Measurements from ENCODE around the gene PSMD3.

The PSMD3 gene

DNA sequence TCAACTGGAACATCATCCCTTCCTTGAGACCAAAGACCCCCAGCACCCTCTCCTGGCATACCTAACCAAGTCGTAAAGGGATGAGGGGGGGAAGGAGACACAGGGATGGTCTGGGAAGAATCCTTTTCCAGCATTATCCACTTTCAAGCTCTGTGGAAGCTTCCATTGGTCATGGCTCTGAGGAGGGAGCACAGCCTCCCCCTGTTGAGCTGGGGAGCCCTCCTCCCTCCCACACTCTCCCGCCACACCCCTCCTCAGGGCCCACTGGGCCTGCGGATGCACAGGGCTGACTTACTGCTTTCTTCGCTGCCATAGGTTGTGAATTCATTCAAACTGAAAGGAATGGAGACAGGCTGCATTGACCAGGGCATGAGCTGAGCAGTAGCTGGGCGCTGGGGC is 47.0 kb downstream of the PSMD3 start:
- TF ChIP-seq, protein P1, sequence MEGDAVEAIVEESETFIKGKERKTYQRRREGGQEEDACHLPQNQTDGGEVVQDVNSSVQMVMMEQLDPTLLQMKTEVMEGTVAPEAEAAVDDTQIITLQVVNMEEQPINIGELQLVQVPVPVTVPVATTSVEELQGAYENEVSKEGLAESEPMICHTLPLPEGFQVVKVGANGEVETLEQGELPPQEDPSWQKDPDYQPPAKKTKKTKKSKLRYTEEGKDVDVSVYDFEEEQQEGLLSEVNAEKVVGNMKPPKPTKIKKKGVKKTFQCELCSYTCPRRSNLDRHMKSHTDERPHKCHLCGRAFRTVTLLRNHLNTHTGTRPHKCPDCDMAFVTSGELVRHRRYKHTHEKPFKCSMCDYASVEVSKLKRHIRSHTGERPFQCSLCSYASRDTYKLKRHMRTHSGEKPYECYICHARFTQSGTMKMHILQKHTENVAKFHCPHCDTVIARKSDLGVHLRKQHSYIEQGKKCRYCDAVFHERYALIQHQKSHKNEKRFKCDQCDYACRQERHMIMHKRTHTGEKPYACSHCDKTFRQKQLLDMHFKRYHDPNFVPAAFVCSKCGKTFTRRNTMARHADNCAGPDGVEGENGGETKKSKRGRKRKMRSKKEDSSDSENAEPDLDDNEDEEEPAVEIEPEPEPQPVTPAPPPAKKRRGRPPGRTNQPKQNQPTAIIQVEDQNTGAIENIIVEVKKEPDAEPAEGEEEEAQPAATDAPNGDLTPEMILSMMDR (IDR thresholded peaks at IDR 0.05; ENCODE audit: low read depth, low read length, missing control alignments) = no peak
- H3K4me3 ChIP-seq (ENCODE audit: low read depth, low read length) = no peak overlapping the region
- no peak for DNase-seq (ENCODE audit: low read depth)

DNA sequence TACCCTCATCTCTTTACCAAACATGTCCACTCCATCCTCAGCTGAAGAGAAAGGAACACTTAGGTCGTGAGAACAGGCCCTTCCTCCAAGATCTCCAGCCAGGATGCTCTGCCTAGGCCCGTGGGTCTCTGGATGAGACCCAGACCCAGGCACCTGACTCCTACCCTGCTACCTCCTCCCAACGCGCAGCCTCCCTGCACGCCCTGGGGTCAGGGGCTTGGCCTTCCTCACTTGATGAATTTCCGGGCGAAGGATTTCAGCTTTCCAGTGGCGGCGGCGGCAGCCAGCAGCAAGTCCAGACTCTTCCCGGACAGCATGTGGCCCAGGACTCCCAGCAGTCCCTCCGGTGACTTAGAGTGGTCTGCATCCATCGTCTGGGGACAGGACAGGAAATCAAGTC is 48.0 kb downstream of the PSMD3 start:
- DNase-seq (ENCODE audit: low read depth) = no peak
- no peak overlapping the region for H3K4me3 ChIP-seq (ENCODE audit: low read depth, low read length)
- TF ChIP-seq, protein P1 (IDR thresholded peaks at IDR 0.05; ENCODE audit: low read depth, low read length, missing control alignments) = no peak

DNA sequence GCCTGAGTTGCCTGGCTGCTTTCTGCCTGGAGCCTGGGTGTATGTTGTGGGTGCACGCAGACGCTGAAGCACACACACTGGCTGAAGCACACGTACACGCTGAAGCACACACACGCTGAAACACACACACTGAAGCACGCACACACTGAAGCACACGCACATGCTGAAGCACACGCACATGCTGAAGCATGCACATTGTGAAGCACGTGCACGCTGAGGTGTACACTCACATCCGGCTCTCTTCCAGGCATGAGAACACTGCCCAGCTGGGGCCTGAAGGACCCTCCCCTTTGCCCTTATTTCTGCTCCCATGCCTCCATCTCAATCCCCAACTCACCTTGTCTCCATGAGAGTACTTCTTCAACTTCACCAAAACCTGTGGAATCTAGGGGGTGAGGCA is 51.1 kb downstream of the PSMD3 start:
- TF ChIP-seq, protein P1 (IDR thresholded peaks at IDR 0.05; ENCODE audit: low read depth, low read length, missing control alignments) = no peak
- H3K4me3 ChIP-seq (ENCODE audit: low read depth, low read length) = no peak overlapping the region
- DNase-seq (ENCODE audit: low read depth) = no peak

DNA sequence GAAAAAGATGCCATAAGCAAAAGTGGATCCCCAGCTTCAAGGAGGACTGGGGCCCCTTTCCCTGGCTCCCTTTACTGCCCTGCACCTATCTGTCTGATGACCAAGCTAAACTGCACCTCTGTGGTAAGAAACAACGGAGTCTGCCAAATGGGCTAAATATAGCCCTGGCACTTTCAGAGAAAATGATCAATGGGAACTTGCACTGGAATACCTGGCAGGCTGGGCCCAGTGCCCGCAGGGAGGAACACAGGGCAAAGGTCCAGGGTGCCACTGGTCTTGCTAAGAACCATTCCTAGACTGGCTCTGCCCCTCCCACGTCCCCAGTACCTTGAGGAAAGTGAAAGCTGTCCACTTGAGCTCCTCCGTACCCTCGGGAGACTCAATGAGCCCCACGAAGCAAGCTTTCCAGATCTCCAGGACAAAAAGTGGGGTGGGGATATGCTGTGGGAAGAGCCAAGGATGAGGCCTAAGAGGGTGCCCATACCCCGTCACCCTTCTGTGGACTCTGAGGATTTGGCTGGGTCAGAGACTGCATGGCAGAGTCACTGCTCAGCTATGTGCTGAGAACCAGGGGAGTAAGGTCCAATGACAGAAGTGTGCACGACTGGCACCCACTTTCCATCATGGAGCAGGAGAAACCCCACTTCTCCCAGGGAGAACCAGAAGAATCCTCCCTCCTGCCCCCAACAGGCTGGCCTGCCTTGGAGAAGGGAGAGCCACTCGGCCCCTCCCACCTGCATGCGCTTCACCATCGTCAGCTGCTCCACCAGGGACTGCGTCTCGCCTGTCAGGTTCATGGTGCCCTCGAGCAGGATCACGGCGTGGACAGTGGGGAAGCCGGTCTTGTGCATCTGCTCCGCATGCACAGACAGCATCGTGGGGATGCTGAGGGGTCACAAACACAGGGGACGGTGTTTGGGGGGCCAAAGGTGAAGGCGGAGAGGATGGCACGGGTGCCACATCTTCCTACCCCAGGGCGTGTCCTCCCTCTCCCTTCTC is 52.0 kb downstream of the PSMD3 start:
- TF ChIP-seq, protein P1 (IDR thresholded peaks at IDR 0.05; ENCODE audit: low read depth, low read length, missing control alignments) = no peak
- no peak overlapping the region for H3K4me3 ChIP-seq (ENCODE audit: low read depth, low read length)
- DNase-seq (ENCODE audit: low read depth) = no peak

DNA sequence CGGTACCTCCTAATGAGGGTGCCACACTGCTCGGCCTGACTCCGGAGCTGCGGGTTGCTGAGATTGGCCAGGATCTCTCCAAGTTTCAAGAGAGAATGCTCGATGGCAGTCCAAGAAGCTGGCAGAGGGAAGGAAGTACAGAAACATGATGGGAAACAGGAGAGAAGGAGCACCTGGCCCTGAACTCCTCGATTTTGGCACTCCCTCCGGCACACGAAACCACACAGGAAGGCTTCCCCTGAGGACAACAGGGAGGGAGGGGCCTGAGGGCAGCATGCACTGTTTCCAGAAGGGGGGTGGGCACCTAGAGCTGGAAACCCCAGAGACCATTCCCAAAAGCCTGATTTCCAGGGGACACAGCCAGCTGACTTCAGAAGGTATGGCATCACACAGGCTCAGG is 52.7 kb downstream of the PSMD3 start:
- no peak for DNase-seq (ENCODE audit: low read depth)
- H3K4me3 ChIP-seq (ENCODE audit: low read depth, low read length) = no peak overlapping the region
- TF ChIP-seq, protein P1 (IDR thresholded peaks at IDR 0.05; ENCODE audit: low read depth, low read length, missing control alignments) = no peak

DNA sequence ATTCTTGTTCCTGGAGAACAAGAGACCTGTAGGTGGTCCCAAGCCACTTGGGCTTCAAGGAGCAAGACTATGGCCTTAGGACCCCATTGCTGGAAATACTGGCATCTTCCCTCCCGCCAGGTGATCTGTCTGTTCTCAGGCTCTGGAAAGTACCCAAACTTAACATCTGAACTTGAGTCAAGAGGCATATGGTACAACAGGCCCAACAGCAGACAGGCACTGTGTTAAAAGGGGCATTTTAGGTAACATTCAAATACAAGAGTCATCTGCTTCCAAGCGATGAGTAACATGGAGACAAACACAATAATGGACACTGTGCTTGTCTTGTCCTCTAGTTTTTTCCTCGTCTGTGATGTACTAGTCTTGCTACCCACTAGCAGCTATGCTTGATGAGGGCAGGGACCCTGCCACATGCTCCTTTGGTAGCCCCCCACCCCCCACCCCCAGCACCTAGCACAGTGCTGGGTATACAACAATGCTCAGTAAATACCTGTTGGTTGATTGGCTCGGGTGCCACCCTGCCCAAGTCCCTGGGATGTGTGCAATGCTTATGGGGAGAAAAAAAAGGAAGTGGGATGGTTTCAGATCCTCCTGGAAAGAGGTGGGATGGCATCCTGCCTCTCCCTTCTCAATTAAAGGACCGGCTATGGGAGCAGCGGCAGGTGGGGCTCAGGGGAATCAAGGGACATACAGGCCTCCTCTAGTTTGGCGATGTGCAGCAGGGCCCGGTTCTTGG is 54.0 kb downstream of the PSMD3 start:
- TF ChIP-seq, protein P1 (IDR thresholded peaks at IDR 0.05; ENCODE audit: low read depth, low read length, missing control alignments) = no peak
- DNase-seq (ENCODE audit: low read depth) = no peak
- no peak overlapping the region for H3K4me3 ChIP-seq (ENCODE audit: low read depth, low read length)
